Measurements from ENCODE around the gene TMEM140.

- TF ChIP-seq POU6F1 (CRISPR knock-in tag; IDR thresholded peaks at IDR 0.05; ENCODE audit: borderline replicate concordance, low read depth) (no peak), RARB (CRISPR knock-in tag; IDR thresholded peaks at IDR 0.05) (no peak), CSRNP3 (CRISPR knock-in tag; IDR thresholded peaks at IDR 0.05) (no peak), BACH2 (CRISPR knock-in tag; IDR thresholded peaks at IDR 0.05; ENCODE audit: borderline replicate concordance) (no peak), CSDC2 (CRISPR knock-in tag; IDR thresholded peaks at IDR 0.05) (no peak), TCF4 (CRISPR knock-in tag; IDR thresholded peaks at IDR 0.05; ENCODE audit: borderline replicate concordance) (no peak), SNAI2 (CRISPR knock-in tag; IDR thresholded peaks at IDR 0.05) (no peak), PATZ1 (CRISPR knock-in tag; IDR thresholded peaks at IDR 0.05; ENCODE audit: borderline replicate concordance) (no peak), ZFP30 (CRISPR knock-in tag; IDR thresholded peaks at IDR 0.05) (no peak), CREB5 (CRISPR knock-in tag; IDR thresholded peaks at IDR 0.05; ENCODE audit: low read depth) (no peak), TOX (CRISPR knock-in tag; IDR thresholded peaks at IDR 0.05; ENCODE audit: borderline replicate concordance) (no peak), GLIS3 (CRISPR knock-in tag; IDR thresholded peaks at IDR 0.05) (no peak), PPARA (CRISPR knock-in tag; IDR thresholded peaks at IDR 0.05; ENCODE audit: borderline replicate concordance) (no peak)
Observed at GRCh38 chr7:135186261-135186540, 38.3 kb downstream of the TMEM140 start.
